ENCODE results near the gene IFI27L1.

Gene IFI27L1

GRCh38 chr14:94136575-94137331, 55.6 kb downstream of the IFI27L1 start:
- TF ChIP-seq CTCF (IDR thresholded peaks at IDR 0.05; ENCODE audit: low read depth, low read length), result peak; percentile 89
- TF ChIP-seq EZH2phosphoT487 (IDR thresholded peaks at IDR 0.05; ENCODE audit: low read depth), result no peak
- H3K79me2 ChIP-seq (ENCODE audit: low read length), result no peaks in the 10 kb centered on the region
- peaks cover 2% of the 10 kb centered on the region; the same call in 1 of the 2 replicates for H3K4me1 ChIP-seq (ENCODE audit: low read length)
- H3K9me3 ChIP-seq (ENCODE audit: insufficient read depth, low read length), result no peaks in the 10 kb centered on the region
- 0 out of 2 replicates have a peak, but pooled peaks cover 2% of the 10 kb centered on the region for H3K27me3 ChIP-seq (ENCODE audit: low read depth, low read length)
- no peaks in the 10 kb centered on the region for H4K20me1 ChIP-seq (ENCODE audit: insufficient read depth, low read length)
- H2AFZ ChIP-seq (ENCODE audit: low read depth, low read length), result peak overlapping the region; percentile 73
- no peak overlapping the region for H3K27ac ChIP-seq (ENCODE audit: low read length)
- 0 out of 2 replicates have a peak overlapping the region, but pooled peaks have one; percentile 14 for H3K9ac ChIP-seq (ENCODE audit: low read length)
- H3K4me2 ChIP-seq (ENCODE audit: low read length), result peak overlapping the region; percentile 48
- no peaks in the 10 kb centered on the region for H3K36me3 ChIP-seq (replicated peaks; ENCODE audit: low read depth, low read length)
- no peak overlapping the region for H3K4me3 ChIP-seq (ENCODE audit: low read length)

GRCh38 chr14:94138251-94138650, 57.1 kb downstream of the IFI27L1 start:
- Histone ChIP-seq H3K9ac (ENCODE audit: low read length) (no peak overlapping the region), H3K4me1 (ENCODE audit: low read length) (peaks cover 2% of the 10 kb centered on the region; the same call in 1 of the 2 replicates), H3K27me3 (ENCODE audit: low read depth, low read length) (0 out of 2 replicates have a peak, but pooled peaks cover 2% of the 10 kb centered on the region), H3K9me3 (ENCODE audit: insufficient read depth, low read length) (no peaks in the 10 kb centered on the region), H3K27ac (ENCODE audit: low read length) (no peak overlapping the region), H3K79me2 (ENCODE audit: low read length) (no peaks in the 10 kb centered on the region), H4K20me1 (ENCODE audit: insufficient read depth, low read length) (no peaks in the 10 kb centered on the region), H3K36me3 (replicated peaks; ENCODE audit: low read depth, low read length) (no peaks in the 10 kb centered on the region), H2AFZ (ENCODE audit: low read depth, low read length) (no peak overlapping the region), H3K4me3 (ENCODE audit: low read length) (no peak overlapping the region), H3K4me2 (ENCODE audit: low read length) (no peak overlapping the region)
- TF ChIP-seq EZH2phosphoT487 (IDR thresholded peaks at IDR 0.05; ENCODE audit: low read depth), result no peak
- TF ChIP-seq CTCF (IDR thresholded peaks at IDR 0.05; ENCODE audit: low read depth, low read length), result no peak

DNA sequence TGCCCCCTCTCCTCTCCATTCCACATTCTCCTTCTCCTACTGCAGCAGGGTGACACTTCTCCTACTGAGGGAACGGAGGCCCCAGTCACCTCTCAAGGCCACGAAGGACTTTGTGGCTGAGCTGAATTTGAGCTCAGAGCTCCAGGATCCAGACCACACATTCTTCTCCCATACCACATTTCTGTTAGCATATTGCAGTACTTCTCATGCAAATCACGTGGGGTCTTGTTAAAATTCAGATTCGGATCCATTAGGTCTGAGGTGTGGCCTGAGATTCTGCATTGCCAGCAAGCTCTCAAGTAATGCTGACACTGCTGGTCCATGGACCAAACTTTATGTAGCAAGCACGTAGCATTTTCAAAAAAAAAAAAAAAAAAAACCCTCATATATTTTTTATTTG, 57.9 kb downstream of the IFI27L1 start:
- Histone ChIP-seq H4K20me1 (ENCODE audit: insufficient read depth, low read length) (no peaks in the 10 kb centered on the region), H2AFZ (ENCODE audit: low read depth, low read length) (no peak overlapping the region)

More for the DNA sequence above, 57.9 kb downstream of the IFI27L1 start:
- H3K9me3 ChIP-seq (ENCODE audit: insufficient read depth, low read length), result no peaks in the 10 kb centered on the region
- 0 out of 2 replicates have a peak, but pooled peaks cover 2% of the 10 kb centered on the region for H3K27me3 ChIP-seq (ENCODE audit: low read depth, low read length)
- TF ChIP-seq CTCF (IDR thresholded peaks at IDR 0.05; ENCODE audit: low read depth, low read length) (no peak), EZH2phosphoT487 (IDR thresholded peaks at IDR 0.05; ENCODE audit: low read depth) (no peak)
- H3K9ac ChIP-seq (ENCODE audit: low read length), result no peak overlapping the region
- peaks cover 2% of the 10 kb centered on the region; the same call in 1 of the 2 replicates for H3K4me1 ChIP-seq (ENCODE audit: low read length)
- no peak overlapping the region for H3K27ac ChIP-seq (ENCODE audit: low read length)
- H3K79me2 ChIP-seq (ENCODE audit: low read length), result no peaks in the 10 kb centered on the region
- no peaks in the 10 kb centered on the region for H3K36me3 ChIP-seq (replicated peaks; ENCODE audit: low read depth, low read length)
- H3K4me2 ChIP-seq (ENCODE audit: low read length), result no peak overlapping the region
- H3K4me3 ChIP-seq (ENCODE audit: low read length), result no peak overlapping the region
